Hepatocyte (in vitro differentiated cells): ENCODE data around the gene DNAJC8. TPM values are rescaled to one million over a fixed set of nuclear protein-coding genes. Genes with fewer than 3 reads are reported as not detected.

ENCODE experiments used
- DNase-seq: peaks from one replicate; pipeline ENCODE4 v3.0.0-alpha.2; 2016; ENCODE audit warnings: low spot score
- H2AFZ ChIP-seq: fragments of 200-600 bp; sonication (generic); 2 replicates; pipeline ENCODE4 v1.6.0; 2016; ENCODE audit warnings: antibody characterized with exemption, mild to moderate bottlenecking
- H3K27ac ChIP-seq: fragments of 200-600 bp; sonication (generic); 2 replicates; pipeline ENCODE4 v1.5.1; 2016; ENCODE audit warnings: mild to moderate bottlenecking
- H3K27me3 ChIP-seq: fragments of 200-600 bp; sonication (generic); 2 replicates; pipeline ENCODE4 v1.6.1; 2016
- H3K36me3 ChIP-seq: fragments of 200-600 bp; sonication (generic); replicated peaks from 2 replicates; pipeline ENCODE4 v1.5.1; 2016; ENCODE audit warnings: low read depth; ENCODE audit not compliant: insufficient read depth
- H3K4me1 ChIP-seq: fragments of 200-600 bp; sonication (generic); 2 replicates; pipeline ENCODE4 v1.5.1; 2016; ENCODE audit warnings: mild to moderate bottlenecking, moderate library complexity; ENCODE audit not compliant: insufficient read depth
- H3K4me2 ChIP-seq: fragments of 200-600 bp; sonication (generic); 2 replicates; pipeline ENCODE4 v1.6.0; 2016
- H3K4me3 ChIP-seq: fragments of 200-600 bp; sonication (generic); 2 replicates; pipeline ENCODE4 v1.5.1; 2016; ENCODE audit warnings: mild to moderate bottlenecking
- H3K79me2 ChIP-seq: fragments of 200-600 bp; sonication (generic); 2 replicates; pipeline ENCODE4 v1.6.0; 2017; ENCODE audit warnings: mild to moderate bottlenecking
- H3K9me2 ChIP-seq: fragments of 200-600 bp; sonication (generic); replicated peaks from 2 replicates; pipeline ENCODE4 v1.6.0; 2017; ENCODE audit warnings: mild to moderate bottlenecking; ENCODE audit not compliant: insufficient read depth
- H3K9me3 ChIP-seq: fragments of 200-600 bp; sonication (generic); 2 replicates; pipeline ENCODE4 v1.5.1; 2016; ENCODE audit warnings: low read depth, mild to moderate bottlenecking
- H4K20me1 ChIP-seq: fragments of 200-600 bp; sonication (generic); 2 replicates; pipeline ENCODE4 v1.6.0; 2016; ENCODE audit warnings: mild to moderate bottlenecking; ENCODE audit not compliant: insufficient read depth, poor library complexity, severe bottlenecking
- CTCF ChIP-seq: fragments of 200-600 bp; sonication (generic); IDR thresholded peaks from 2 replicates; pipeline ENCODE4 v1.5.1; 2016; ENCODE audit warnings: antibody characterized with exemption, mild to moderate bottlenecking; ENCODE audit not compliant: poor library complexity
- EZH2 ChIP-seq: fragments of 200-600 bp; sonication (generic); IDR thresholded peaks from 2 replicates; pipeline ENCODE4 v1.6.1; 2016; ENCODE audit warnings: antibody characterized with exemption, mild to moderate bottlenecking, borderline replicate concordance
- EZH2phosphoT487 ChIP-seq: fragments of 200-600 bp; sonication (generic); IDR thresholded peaks from one replicate; pipeline ENCODE4 v1.6.1; 2018; ENCODE audit warnings: antibody characterized with exemption, mild to moderate bottlenecking, low read depth, moderate library complexity; ENCODE audit not compliant: unreplicated experiment, severe bottlenecking
- WGBS: methylation state at CpG from one replicate; pipeline ENCODE4 v1.1.6; 2016; ENCODE audit warnings: low lambda C conversion rate; ENCODE audit errors: missing lambda C conversion rate; 5-methylcytosine and 5-hydroxymethylcytosine counted together
- polyA plus RNA-seq: library from polyadenylated mRNA; unstranded; fragments of >200 nt; fragmentation: Nextera tagmentation; extraction: Ambion mirVana; gene quantifications from 2 replicates; pipeline ENCODE4 v1.2.1, GENCODE V29; 2016
- total RNA-seq: library from RNA; depleted of rRNA; stranded (reverse); fragments of >200 nt; gene quantifications from 2 replicates; pipeline ENCODE4 v1.2.3, GENCODE V29; 2014

DNAJC8 gene
- total and polyA plus RNA-seq, 2 experiments from 2014 or later = 79.5 to 112 TPM

DNA sequence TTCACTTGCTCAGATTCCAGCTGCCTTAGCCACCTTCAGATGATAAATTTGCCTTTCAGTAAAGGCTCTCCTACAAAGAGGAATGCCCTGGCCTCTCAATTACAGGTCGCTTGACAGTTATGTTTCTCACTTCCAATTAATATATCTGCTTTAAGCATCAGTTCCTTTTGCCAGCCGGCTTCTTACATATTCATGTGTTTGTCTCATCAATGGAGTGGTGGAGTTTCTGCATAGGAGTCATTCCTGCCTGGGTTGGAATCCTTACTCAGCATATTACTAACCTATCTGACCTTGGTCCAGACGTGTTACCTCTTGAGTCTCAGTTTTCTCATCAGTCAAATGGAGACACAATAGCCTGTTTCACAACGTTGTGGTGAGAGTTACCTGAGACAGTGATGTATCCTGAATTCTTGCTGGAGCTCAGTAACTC is 17.1 kb upstream of the DNAJC8 start:
- H3K27ac ChIP-seq = peak overlapping the region; percentile 77
- no peak overlapping the region for H3K4me2 ChIP-seq
- H3K4me3 ChIP-seq = no peak overlapping the region
- H3K27me3 ChIP-seq = no peaks in the 10 kb centered on the region
- TF ChIP-seq EZH2 (no peak), EZH2phosphoT487 (no peak), CTCF (no peak)
- no peaks in the 10 kb centered on the region for H3K9me2 ChIP-seq
- H2AFZ ChIP-seq = no peak overlapping the region
- H3K4me1 ChIP-seq = peaks cover 26% of the 10 kb centered on the region
- H3K9me3 ChIP-seq = no peaks in the 10 kb centered on the region
- no peak for DNase-seq
- 66% methylated on average over 4 of the region's 4 CpGs for WGBS
- H4K20me1 ChIP-seq = no peaks in the 10 kb centered on the region
- peaks cover 3% of the 10 kb centered on the region for H3K79me2 ChIP-seq
- H3K36me3 ChIP-seq = no peaks in the 10 kb centered on the region

- TF ChIP-seq EZH2 = no peak
- no peak for TF ChIP-seq EZH2phosphoT487
- no peak for TF ChIP-seq CTCF
- no peaks in the 10 kb centered on the region for H4K20me1 ChIP-seq
- H3K79me2 ChIP-seq = peaks cover 3% of the 10 kb centered on the region
- H3K36me3 ChIP-seq = no peaks in the 10 kb centered on the region
- no peaks in the 10 kb centered on the region for H3K9me2 ChIP-seq
- peak overlapping the region; percentile 78 for H3K4me2 ChIP-seq
- H3K27ac ChIP-seq = peak overlapping the region; percentile 77
- peak overlapping the region; percentile 21 for H3K4me3 ChIP-seq
- no peaks in the 10 kb centered on the region for H3K9me3 ChIP-seq
- peak; percentile 63 for DNase-seq
- H3K4me1 ChIP-seq = peaks cover 29% of the 10 kb centered on the region
- peak overlapping the region; percentile 68 for H2AFZ ChIP-seq
- H3K27me3 ChIP-seq = no peaks in the 10 kb centered on the region
- WGBS = 46% methylated on average over 3 of the region's 3 CpGs
Measured at GRCh38 chr1:28249013-28249865, 16.4 kb upstream of the DNAJC8 start.

DNA sequence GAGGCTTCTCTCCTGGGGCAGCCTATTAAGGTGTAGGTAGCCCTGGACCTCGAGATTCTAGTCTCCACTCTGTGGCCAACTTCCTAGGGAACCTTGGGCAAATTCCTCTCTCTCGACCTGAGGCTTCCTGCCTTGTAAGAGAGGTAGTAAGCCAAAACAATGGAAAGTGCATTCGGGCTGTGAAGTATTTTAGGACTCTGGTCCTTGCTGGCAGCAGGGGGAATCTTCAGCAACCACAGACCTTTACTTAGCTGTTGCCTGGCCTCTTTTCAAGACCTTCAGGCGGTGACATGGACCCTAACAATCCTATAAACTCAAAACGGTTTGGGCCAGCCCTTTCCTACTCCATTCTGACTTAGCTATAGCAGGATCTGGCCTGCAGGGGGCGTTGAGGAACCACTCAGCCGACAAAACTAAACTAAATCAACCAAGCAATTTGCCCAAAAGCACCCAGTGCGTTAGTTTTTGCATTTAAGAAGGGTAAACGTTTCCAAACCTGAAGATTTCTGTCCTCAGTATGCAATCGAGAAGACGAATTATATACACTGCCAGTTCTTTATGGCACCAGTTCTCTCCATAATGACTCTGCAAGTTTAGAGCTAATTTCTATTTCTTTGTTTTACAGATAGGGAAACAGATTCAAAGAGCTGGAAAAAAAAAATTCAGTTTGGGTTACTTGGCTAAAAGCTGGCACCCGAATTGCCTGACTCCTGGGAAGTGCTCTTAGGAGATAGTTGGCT is 15.6 kb upstream of the DNAJC8 start:
- Histone ChIP-seq H3K4me3 (peak overlapping the region; percentile 21), H2AFZ (peak overlapping the region; percentile 68), H4K20me1 (no peaks in the 10 kb centered on the region), H3K9me3 (no peaks in the 10 kb centered on the region), H3K9me2 (no peaks in the 10 kb centered on the region), H3K36me3 (no peaks in the 10 kb centered on the region), H3K27ac (peak overlapping the region; percentile 77), H3K4me1 (peaks cover 32% of the 10 kb centered on the region), H3K79me2 (peaks cover 3% of the 10 kb centered on the region), H3K4me2 (peak overlapping the region; percentile 78), H3K27me3 (no peaks in the 10 kb centered on the region)
- WGBS = 12% methylated on average over 12 of the region's 12 CpGs
- DNase-seq = peak; percentile 85
- TF ChIP-seq EZH2 (no peak), CTCF (peak; percentile 98)
